Transverse colon (tissue), 3 donors: Measurements from ENCODE around the gene RPS6KA2.

Source experiments
- CTCF ChIP-seq, 5 experiments: fragments of 200-600 bp in 3 of 5; fragments of 450-650 bp in 2 of 5; sonication (generic) in 3 of 5; IDR thresholded peaks; 1 replicate in 2 of 5; 2 replicates in 3 of 5; pipeline ENCODE4 v1.5.1; 2016 to 2017; ENCODE audit warnings: antibody characterized with exemption in 5 of 5, inconsistent platforms in 3 of 5, mild to moderate bottlenecking in 2 of 5, moderate library complexity in 1 of 5
- EP300 ChIP-seq: sonication (generic); formaldehyde crosslinking; IDR thresholded peaks from one replicate; pipeline ENCODE4 v1.6.1; 2017; ENCODE audit warnings: antibody characterized with exemption, low read depth
- POLR2A ChIP-seq: fragments of 450-650 bp; IDR thresholded peaks from one replicate; pipeline ENCODE4 v1.6.1; 2016; ENCODE audit warnings: antibody characterized with exemption, mild to moderate bottlenecking, moderate library complexity

GRCh38 chr6:166463359-166464067, 163.5 kb downstream of the RPS6KA2 start:
- TF ChIP-seq CTCF (IDR thresholded peaks at IDR 0.05), result no peak
- TF ChIP-seq EP300, result no peak
- no peak for TF ChIP-seq POLR2A
